HG03097 (cell line): ENCODE measurements around the gene SART1.
"Not testable (repeated sequence)": the region's sequence is repeated elsewhere in the genome, so short reads cannot be mapped to it uniquely, and the experiment has no call there.

Experiments
- ATAC-seq: cut with Tn5 transposase; IDR thresholded peaks from one replicate; pipeline ENCODE4 v1.9.1; 2021; ENCODE audit not compliant: unreplicated experiment, low FRiP score

Gene SART1

DNA sequence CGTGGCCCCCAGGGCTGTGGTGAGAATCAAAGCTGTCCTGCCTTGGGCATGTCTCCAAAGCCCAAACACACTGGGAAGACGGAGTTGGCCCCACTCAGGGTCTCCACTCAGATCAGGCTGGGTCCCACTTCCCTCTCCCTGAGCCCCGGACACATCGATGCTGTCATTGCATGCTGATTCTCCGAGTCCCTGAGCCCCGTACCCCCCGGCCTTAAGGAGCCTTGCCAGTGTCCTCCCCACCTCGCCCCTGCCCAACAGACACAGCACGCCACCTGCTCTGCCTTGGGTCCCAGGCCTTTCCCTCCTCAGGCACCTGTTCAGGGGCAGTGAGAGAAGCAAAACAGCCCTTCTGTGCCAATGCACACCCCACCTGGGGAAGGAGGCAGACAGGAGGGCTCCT lies 25.8 kb downstream of the SART1 start:
- no peak for ATAC-seq

DNA sequence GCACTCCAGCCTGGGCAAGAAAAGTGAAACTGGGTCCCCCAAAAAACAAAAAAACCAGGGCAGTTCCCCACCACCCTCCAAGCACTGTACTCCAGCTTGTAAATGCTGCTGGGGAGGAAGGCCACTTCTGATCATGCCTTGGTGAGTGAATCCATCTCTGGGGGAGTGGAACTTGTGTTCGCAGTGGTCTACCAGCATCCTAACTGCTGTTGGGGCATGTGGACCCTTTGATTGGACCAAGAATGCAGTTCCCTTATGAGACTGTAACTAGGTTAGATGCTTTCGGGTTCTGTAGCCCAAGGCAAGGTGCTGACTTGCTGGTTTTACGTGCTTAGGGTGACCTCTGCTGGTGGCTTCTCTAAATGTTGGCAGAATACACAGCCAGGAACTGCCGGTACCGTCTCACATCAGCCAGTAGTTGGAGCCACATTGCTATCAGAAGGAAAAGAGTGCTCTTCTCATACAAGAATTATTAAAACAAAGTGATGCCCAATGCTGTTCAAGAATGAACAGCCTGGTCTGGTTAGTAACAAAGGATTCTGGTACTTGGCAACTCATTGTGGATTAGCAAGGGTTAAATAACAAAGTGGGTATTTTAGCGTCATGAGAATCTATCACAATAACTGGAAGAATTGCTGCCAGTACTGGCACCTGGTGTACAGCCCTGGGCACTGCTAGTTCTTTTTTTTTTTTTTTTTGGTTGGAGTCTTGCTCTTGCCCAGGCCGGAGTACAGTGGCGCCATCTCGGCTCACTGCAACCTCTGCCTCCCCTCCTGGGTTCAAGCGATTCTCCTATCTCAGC lies 27.5 kb downstream of the SART1 start:
- ATAC-seq: peak; percentile 83

DNA sequence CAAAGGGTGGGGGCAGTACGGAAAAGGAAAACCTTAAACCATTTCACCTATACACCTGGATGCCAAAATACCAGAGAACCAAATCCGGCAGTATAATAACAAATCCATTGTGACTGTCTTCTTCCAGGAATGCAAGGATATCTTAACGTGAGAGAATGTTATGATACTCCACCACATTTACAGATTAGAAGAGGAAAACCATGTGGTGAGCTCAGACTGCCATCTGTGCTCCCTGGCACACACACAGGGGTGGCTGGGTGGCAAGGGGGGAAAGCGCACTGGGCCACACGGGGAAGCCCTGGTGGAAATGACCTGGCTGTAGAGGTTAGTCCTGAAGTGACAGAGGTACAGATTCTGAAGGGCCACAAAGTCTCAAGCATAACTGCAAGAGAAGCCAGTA lies 30.5 kb downstream of the SART1 start:
- no peak for ATAC-seq

DNA sequence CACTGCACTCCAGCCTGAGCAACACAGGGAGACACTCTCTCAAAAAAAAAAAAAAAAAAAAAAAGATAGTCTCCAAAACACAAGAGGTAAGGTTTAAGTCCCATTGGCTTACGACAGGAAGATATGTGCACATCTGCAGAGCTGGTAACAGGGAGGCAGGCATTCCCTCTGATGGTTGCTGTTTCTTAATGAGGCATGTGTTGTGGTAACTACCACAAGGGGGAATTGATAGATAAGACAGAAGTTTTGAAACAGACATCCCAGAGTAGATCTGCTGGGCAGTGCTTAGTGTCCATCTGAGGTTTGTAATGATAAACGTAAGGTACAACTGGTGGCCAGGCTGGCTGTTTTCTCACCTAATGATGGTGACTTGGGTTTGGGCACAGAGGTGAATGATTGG lies 35.8 kb downstream of the SART1 start:
- ATAC-seq: no peak

DNA sequence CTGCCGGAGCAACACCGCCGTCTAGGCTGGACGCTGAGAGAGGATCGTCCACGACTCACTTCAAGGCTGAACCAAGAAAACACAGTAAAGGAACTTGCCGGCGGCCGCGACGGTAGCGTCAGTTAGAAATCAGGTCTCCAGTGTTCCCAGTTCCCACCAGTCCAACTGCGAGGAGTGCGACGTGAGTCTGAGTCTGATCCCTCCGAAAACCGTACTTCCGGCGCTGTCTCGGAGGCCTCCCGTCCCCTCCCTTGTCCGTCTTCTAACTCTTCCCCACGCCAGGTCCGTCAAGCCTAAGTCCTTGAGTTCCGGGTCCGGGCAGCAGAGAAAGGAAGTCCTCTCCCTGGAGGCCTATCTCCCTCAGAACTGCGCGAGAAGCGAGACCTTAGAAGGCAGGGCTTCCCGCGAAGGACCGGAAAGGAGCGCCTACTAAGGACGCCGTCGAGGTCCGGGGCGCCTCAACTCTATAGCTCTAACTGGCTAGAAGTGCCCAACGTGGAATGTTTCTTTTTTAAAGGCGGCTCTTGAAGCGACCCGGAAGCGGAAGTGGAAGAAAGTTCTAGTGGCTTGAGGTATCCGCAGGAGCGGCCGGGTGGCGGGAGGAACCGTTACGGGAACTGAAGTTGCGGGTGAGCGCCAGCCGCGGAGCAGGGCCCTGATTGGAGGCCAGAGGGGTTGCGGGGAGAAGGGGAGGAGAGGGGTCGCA lies 40.6 kb downstream of the SART1 start, which contains the start of the genes BANF1 and EIF1AD:
BANF1 (plus strand) TSS at position 562 of the 706 bp plus-strand sequence. CDS start 748 bp downstream, outside the sequence.
EIF1AD (minus strand) TSS at position 216 of the 706 bp plus-strand sequence. CDS start 1,768 bp downstream, outside the sequence.
- peak; percentile 64 for ATAC-seq

DNA sequence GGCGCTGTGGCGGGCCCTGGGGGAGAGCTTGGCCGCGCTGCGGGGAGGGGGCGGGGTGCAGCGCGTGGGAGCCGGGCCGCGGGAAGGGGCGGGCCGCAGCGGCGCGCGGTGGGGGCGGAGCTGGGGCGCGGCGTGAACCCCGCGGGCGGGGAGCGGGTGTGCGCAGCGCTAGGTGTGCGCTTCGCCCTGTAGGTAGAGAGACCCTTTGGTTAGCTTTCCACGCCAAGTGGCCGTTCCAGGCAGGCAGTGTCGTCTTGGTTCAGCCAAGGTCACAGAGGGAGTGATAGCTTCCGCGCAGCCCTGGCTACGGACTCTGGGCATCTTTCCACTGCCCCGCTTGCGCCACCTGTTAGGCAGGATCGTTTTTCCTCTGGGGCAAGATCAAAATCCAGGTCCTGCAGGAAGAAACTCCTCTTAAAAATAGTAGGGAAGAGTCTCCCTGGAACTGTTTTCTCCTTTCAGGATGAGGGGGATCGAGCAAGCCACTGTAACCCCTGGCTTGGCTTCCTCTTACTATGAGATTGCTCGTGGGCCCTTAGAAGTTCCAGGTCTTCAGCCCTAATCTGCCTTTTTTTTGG lies 41.2 kb downstream of the SART1 start:
- peak; percentile 49 for ATAC-seq

DNA sequence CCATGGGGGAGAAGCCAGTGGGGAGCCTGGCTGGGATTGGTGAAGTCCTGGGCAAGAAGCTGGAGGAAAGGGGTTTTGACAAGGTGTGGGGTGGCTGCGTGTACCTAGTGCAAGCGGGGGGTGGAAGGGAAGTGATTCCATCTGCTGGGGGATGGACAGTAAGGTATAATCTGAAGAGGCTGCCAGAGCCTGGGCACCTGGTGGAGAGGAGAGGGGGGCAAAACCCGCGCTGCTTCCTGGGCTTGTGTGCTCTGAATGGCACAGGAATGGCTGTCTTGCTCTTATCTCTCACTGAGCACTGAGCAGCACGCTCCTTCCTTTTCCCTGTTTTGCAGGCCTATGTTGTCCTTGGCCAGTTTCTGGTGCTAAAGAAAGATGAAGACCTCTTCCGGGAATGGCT lies 41.8 kb downstream of the SART1 start:
- no peak for ATAC-seq

DNA sequence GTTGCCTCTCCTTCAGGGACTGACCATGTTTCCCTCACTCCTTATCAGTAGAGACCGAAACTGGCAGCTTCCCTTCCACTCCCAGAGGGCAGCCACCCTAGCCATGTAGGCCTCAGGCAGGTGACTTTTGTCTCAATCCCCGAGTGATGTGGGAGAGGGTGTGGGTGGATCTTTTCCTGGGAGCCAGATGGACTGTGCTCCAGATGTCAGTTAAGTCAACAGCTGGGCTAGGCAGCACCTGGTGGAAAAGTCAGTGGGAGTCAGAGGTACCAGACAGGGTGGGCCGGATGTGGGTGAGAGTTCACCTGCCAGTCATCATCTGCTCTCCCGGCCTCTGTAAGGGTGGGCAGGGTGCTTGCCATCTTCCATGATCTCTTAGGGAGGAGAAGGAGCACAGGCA lies 42.7 kb downstream of the SART1 start:
- no peak for ATAC-seq

DNA sequence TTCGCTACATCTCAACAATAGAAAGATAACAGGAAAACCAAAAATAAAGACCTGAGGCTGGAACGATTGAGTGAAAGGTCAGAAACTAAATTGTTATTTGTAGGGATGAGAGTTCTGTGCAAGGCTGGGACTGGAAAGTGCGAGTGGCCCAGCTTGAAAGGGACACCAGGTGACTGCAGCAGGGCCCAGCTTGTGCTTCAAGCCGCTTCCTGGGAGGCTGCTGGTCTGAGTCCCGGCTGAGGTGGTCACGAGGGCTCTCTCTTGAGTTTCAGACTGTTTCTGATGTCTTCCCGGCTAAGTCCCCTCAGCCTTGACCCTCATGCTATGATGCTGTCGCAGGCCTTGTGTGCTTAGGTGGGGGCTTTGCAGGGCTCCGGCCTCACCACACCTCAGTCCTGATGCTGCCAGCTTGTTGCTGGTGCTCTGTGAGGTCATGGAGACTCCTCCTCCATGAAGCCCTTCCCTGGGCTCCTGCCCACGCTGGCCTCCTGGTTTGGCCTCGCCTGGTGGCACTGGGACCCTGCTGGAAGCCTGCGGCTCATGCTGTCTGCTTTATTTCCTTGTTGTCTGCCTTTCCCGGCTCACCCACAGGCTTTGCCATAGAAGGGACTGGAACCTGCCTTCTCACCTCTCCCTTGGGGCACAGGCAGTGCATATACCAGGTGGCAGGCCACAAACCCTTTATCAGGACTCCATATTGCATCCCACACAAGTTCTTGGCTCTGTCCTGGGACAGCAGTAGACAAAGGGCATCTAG lies 44.8 kb downstream of the SART1 start:
- no peak for ATAC-seq

DNA sequence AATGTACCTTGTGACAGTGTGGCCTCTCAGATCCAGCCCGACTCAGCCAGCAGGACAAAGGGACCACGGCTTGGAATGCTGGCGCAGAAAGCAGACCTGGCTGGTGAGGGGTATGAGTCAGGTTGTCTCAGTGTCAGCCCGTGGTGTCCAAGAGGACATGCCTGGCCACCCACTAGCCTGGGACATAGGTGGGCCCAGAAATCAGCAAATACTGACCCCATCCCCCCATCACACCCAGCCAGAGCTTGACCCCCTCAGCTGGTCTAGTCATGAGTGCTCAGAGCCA lies 45.3 kb downstream of the SART1 start:
- no peak for ATAC-seq

DNA sequence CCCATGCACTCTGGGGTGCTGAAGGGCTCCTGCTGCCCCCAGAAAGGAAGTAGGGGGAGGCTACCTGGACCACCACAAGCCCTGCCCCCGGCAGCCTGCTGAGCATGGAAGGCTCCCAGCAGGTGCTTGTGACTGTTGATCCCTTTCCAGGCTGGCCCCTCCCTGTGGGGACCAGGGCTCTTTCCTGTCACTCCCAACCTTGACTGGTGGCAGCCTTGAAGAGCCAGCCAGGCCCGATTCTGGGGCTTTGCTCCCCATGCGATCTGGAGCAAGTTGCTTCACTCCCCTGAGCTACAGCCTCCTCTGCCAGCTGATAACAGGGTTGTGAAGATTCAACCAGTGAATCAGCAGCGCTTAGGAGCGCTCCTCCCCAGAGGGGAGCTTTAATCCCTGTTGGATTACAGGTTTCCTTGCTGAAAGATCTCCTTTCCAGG lies 45.7 kb downstream of the SART1 start:
- no peak for ATAC-seq

DNA sequence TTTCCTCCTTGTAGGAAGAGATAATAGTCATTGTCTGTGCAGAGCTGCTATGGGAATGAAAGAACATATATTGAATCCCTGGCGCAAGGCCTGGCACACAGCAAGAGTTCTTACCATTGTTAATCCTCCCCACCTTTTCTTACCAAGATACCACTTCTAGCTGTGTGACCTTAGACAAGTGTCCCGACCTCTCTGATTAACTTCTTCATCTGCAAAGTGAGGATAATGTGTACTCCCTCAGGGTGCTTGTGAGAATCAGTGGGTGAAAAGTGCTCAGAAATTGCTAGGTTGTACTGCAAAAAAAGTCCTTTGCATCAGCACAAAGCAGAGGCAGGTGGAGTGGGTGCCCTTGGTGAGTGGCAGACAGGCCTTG lies 46.5 kb downstream of the SART1 start:
- no peak for ATAC-seq

DNA sequence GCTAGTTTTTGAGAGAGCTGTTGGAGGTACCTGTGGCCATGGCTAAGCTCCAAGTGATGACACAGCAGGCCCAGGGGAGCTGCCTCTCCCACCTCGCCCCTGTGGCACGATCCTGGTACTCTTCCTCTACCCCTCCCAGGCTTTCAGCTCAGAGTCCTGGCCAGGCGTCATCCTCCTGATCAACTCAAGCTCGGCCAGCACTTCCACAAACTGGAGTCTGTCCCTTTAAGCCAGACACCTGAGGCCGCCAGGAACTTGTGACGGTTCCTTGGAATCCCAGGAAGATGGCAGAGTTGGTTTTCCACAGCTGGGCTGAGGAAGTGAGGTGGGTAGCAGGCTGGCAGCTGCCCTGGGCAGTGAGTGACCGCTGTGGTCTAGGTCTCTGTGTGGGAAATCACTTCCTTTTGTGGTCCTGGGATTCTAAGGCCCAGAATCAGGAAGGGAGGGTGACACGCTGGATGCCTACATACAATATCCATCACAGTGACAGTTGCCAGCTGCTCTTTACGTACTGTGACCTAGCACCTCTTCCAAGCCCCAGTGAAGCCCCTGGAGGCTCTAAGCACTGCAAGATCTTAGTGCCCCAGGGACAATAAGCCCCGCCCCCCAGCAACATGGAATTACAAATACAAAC lies 47.1 kb downstream of the SART1 start:
- ATAC-seq: no peak

DNA sequence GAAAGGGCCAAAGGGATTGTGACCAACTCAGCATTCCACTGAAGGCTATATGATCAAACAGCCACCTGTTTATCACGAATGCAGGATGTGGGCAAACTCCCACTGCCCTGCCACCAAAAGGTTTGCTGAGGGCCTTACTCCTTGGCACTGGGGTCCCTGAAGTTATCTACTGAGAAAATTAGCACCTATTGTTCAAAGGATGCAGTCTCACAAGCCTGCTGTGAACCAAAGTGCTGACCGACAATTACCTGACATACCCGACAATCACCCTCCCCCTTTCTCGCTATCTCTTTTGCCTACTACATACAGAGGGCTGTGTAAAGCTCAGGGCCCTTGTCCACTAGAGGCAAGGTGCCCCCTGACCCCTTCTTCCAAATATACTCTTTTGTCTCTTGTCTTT lies 48.5 kb downstream of the SART1 start:
- not testable (repeated sequence) for ATAC-seq

DNA sequence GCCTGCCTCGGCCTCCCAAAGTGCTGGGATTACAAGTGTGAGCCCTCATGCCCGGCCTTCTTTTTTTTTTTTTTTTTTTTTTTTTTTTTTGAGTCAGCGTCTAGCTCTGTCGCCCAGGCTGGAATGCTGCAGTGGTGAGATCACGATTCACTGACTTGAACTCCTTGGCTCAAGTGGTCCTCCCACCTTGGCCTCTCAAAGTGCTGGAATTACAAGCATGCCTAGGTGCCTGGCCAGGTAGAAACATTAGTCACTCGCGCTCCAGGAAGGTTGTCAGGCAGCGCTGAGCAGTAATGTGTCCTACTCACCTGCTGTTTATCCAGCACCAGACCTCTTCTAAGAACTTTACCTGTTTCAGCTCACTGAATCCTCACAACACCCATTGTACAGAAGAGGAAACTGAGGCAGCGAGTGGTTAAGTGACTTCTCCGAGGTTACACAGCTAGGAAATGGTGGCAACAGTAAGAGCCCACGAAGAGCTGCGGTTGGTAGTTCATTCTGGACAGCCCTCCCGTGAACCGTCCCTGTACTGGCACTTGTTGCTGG lies 49.8 kb downstream of the SART1 start:
- ATAC-seq: no peak

DNA sequence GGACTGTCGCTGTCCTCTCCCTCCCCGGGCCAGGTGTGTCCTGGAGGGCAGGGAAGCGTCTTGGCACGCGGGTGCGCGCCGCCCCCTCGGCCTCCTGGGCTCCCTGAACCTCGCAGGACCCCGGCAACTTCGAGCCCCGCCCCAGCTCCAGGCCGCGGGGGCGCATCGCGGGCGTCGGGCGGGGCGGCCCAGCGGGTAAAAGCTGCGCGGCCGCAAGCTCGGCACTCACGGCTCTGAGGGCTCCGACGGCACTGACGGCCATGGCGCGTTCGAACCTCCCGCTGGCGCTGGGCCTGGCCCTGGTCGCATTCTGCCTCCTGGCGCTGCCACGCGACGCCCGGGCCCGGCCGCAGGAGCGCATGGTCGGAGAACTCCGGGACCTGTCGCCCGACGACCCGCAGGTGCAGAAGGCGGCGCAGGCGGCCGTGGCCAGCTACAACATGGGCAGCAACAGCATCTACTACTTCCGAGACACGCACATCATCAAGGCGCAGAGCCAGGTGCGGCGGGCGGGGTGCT lies 50.3 kb downstream of the SART1 start, which contains the start of gene CST6:
CST6 (plus strand) TSS at position 224 of the 519 bp plus-strand sequence; CDS start at position 261, 37 bp downstream.
- no peak for ATAC-seq

DNA sequence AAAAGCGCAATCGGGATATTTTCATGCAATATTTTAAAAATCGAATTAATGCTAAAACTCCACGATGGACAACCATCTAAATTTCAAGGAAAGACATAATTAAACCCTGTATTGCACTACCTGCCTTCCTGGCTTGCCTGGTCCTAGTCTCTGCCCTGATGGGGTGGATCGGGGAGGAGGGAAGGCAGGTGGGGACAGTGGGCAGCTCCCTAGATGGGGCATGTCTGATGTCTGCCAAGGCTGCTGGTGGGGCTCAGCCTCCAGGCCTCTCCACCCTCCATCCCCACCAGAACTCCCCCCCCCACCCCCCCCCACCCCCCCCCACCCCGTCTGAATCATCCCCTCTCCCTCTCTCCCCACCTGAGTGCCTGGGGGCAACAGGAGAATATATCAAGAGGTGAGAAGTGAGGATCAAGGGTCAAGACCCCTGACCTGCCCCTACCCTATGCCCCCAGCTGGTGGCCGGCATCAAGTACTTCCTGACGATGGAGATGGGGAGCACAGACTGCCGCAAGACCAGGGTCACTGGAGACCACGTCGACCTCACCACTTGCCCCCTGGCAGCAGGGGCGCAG lies 50.9 kb downstream of the SART1 start:
- no peak for ATAC-seq

DNA sequence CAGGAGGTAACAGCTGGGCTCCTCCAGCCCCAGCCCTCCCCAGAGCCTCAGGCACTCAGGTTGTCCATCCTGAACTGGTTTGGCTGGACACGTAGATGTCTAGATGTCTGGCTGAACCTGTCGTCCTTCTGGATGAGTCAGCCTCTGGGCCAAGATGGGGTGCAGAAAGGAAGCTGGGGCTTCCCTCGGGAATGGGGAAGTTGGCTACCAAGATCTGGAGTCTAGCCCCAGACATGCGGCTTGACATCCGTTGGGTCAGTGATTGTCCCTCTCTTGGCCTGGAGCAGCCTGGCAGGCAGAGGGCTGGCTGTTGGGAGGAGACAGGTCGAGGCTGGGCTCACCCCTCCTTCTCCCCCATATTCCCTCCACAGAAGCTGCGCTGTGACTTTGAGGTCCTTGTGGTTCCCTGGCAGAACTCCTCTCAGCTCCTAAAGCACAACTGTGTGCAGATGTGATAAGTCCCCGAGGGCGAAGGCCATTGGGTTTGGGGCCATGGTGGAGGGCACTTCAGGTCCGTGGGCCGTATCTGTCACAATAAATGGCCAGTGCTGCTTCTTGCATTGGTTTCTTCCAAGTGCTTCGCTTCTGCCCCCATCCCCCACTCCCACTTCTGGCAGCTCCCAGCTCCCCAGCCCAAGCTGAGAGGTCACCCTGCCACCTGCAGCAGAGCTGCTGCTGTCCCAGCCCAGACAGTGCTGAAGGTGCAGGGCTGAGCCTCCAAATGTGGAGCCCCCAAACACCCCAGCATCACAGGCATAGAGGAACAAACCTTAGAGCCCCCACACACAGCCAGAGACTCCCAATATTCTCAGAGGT lies 51.6 kb downstream of the SART1 start:
- ATAC-seq: no peak

DNA sequence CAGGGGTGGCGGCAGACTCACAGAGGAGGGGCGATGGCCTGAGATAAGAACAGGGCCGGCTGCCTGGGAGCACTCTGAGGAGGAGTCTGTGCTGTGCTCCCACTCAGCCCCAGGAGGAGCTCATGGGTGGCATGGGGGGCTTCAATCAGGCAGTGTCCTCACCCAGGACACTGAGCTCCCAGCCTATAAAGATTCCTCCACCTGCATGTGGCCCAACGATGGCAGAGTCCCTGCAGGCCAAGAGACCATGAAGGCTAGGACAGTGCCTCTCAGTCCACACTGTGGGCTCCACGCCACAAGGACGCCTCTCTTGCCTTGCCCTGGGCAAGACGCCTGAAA lies 52.2 kb downstream of the SART1 start:
- no peak for ATAC-seq
